ENCODE data around the gene GH2.

The GH2 gene

DNA sequence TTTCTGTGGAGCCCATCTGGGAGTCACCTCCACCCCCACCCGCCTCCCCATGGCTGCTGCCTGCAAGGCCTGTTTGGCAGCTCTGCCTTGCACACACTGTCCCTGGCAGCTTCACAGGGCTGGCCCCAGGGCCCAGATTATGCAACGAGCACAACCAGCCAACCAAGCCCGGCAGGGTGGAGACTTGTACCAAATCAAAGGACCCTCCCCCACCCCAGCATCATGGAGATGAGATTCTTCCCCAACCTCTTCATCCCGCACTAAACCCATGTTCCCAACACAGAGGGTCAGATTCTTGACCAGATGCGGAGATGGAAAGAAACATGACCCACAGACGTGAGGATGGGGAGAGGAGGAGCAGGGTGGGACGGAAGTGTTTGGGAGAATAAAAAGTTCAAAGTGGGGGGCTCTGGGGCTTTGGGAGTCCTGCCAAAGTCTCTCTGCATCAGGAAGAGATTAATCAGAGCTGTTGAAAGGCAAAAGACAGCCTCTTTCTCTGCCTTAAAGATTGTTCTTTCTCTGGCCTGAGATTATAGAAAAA, 43.0 kb downstream of the GH2 start:
- peak; percentile 79 for DNase-seq

DNA sequence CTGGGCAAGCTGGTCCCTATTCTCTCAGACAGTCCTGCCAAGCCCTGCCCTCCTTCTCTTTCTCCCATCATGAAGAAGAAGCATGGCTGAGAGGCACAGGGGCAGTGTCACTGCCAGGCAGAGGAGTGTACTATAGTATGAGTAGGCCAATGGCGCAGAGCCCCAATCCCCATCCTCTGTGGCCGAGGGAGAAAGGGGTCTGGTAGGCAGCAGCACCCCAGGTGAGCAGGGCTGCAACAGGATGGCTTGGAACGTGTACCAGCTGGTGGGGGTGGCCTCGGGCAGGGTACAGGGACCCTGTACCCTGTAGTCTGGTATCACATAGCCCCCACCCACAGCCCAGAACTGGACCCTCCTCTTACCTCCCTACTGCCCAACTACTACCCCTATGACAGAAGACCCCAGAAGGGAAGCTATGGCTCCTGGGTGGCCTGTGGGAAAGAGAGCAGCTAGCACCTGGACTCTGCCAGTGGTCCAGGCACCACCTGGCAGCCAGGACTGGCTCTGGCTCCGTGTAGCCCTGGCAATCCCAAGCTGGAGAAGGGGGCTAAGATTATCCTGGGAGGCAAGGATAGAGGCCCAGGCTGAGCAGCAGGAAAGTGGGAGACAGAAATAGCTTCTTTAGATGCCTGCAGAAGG, 43.7 kb downstream of the GH2 start:
- no peak for DNase-seq

DNA sequence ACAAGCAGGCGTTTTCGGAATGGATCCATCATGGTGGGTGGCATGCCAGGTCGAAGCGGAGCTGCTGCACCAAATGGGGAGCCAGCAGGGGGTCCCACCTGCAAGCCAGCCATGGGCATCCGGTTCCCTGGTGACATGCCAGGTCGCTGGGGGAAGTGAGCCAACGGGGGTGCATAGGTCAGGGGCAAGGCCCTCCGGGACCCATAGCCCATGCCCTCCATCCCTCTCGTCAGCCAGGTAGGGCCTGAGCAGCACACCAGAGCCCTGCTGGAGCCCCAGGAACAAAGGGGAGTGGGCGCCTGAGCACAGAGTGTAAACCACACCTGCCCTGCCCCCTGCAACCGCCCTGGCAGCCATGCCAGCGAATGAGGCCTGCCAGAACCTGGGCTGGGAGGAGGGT, 44.3 kb downstream of the GH2 start:
- no peak for DNase-seq

DNA sequence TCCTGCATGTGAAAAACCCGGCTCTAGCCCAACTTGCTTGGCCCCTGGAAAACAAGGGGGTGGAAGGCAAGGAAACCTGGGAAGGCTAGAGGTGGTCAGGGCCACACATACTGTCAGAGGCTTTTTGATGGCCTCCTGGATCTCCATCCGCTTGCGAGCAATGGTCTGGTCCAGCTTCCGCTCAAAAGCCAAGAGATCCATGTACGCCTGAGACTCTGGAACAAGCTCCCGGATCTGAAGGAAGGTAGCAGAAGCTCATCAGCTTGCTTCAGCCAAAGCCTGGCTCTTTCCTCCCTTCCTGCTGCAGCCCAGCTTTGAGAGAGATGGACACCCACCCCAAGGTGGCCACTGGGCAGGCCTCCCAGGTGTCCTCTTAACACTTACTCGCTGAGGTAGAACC, 44.9 kb downstream of the GH2 start:
- DNase-seq: no peak

DNA sequence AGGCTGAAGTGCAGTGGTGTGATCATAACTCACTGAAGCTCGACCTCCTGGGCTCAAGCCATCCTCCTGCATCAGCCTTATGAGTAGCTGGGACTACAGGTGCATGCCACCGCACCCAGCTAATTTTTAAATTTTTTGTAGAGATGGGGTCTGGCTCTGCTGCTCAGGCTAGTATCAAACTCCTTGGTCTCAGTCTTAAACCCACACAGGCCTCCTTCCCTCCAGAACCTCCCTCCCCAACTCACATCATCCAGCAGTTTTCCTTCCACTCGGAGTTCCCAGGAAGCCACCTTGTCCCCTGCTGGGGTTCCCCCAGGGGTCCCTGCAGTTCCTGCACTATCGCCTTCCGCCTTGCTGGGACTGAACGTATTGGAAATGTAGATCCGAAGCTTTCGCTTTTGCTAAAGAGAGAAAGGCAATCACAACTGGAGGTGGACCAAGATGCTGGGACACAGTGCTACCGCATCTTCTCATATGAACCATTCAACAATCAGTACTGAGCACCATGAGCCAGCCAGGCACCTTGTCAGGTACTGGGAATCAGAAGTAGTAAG, 46.5 kb downstream of the GH2 start:
- no peak for DNase-seq

DNA sequence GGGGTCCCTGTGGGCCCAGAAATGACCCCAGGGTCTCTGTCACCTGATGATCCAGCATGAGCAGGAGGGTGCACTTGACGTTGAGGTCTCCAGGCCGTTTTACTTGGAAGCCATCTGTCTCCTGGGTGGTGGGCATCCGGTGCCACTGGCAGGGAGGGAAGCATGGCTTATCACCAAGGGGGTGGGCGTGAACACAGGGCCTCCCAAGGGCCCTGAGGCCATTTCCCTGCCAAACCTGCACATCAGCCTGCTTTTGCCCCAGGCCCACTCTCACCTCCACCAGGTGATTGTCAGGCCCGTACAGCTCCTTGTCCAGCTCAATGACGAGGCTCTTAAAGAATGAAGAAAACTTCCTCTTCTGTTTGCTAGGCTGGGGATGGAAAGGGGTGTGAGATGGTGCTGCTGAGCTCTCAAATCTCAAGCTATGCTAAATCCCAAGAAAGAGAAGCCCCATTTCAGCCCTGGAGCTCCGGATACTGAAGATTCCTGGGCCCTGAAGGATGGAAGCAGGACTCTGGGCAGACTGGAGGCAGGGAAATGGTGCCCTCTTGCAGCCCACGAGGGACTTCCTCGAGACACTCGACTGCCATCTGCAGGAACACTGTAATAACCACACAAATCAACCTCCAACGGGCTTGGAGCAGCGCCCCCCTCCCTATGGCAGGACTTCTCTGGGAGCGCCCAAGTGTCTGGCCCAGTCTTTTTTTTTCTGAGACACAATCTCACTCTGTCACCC, 47.1 kb downstream of the GH2 start:
- DNase-seq: no peak

DNA sequence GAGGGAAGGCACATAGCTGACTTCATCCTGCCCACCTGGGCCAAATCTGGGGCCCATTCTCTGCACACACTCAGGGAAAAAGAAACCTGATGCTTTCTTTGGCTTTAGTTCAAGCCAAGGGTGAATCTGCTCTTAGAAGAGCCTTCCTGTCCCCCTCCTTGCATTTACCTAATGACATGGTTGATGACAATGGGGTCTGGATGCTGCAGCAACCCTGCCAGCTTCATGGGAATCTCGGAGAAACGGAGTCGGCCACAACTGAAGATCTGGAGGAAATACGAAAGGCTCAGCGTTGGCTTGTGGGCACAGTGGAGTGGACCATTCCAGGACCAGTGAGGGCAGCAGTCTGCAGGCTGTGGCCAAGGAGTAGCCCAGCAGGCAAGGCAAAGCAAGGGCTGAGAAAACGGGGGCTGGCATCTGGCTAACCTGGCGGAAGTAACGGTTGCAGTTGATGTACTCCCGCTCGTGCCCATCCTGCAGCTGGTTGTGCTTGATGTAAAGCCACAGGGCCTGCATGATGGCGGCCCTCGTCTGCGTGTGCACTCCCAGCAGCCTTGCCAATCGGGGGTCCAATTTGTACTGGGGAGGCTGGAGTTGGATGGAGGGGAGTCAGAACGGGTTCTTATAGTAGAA, 47.9 kb downstream of the GH2 start:
- DNase-seq: no peak

DNA sequence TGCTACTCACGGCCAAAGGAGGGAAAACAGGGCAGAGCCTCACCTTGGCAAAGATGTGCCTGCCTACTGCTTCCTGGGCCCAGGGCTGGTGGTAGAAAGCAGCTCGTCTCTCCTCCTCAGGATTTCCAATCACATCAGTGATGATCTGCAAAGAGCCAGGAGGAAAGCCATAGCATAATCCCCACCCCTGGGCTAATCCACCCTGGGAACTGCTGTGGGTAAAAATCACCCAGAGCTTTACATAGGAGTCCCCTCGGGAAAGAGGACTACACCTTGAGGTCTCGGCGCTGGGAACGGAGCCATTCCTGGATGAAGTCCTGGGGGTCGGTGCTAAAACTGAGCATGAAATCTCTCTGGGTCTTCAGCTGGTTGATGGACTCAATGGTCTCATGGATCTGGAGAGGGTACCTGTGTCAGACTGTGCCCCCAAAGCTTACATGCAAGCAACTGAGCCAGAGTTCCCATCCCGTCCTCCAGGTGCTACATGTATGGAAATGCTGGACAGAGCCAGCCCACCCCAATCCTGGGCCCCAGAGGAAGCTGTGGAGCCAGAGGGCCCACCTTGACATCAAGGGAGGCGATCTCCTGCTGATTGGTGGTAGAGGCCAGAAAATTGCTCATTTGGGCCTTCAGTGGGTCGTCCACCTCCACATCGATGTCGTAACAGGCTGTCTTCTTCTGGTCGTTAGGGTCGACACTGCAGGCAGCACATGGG, 48.6 kb downstream of the GH2 start:
- no peak for DNase-seq

DNA sequence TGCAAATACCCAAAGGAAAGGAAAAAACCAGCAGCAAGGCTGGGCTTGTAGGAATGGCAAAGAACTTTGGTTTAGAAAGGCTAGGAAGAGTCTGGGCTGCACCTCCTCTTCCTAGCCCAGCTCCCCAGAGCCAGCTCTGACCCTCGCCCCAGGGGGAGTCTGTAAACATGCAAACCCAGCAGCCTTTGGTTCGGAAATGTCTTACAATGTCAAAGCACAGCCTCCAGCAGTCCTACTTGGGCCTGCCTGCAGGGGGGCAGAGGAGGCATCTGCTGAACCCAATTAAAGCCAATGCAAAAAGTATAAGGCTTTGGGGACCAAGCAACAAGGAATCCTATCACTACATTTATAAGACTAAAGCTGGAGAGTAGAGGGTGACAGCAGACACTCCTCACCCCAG, 49.3 kb downstream of the GH2 start:
- DNase-seq: no peak

DNA sequence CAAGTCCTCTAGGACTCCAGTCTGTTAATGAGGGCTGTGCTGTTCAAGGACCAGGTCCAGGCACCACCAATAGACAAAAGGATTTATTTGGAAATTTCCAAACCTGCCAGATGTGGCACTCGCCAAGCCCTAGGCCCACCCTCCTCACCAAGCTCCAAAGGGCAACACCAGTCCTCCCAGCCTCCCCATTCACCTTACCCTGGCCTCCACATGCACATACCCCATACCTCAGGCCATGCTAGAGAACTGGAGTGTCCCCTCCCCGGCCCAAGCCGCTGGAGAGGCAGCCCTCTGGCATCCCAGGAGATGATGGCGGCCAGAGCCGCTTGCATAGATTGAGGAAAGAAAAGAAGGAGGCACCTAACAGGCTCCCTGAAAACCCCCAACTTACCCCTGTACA, 49.7 kb downstream of the GH2 start:
- DNase-seq: no peak

DNA sequence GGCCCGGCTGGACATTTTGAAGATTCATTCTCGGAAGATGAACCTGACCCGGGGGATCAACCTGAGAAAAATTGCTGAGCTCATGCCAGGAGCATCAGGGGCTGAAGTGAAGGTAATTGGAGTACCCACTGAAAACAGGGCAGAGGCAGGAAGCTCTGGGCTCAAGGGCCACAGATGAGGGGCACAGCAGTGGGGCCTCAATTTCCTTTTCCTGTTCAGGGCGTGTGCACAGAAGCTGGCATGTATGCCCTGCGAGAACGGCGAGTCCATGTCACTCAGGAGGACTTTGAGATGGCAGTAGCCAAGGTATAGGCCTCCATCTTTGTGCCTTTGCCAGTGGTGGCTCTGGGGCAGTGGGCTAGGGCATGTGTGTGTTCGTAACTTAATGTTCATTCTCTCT, 50.2 kb downstream of the GH2 start:
- no peak for DNase-seq

DNA sequence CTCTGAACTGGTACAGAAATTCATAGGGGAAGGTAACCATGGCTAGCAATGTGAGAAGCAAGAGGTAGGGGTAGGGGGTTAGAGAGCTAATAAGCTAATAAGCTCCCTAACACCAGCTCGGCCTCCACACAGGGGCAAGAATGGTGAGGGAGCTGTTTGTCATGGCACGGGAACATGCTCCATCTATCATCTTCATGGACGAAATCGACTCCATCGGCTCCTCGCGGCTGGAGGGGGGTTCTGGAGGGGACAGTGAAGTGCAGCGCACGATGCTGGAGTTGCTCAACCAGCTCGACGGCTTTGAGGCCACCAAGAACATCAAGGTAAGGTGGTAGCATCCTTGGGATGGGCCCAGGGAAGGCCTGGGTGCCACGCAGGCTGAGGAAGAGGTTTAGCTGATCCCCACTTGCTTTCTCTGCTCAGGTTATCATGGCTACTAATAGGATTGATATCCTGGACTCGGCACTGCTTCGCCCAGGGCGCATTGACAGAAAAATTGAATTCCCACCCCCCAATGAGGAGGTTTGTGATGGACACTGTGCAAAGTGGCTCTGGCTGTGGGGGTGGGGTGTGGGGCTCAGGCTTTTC, 50.7 kb downstream of the GH2 start:
- DNase-seq: no peak

DNA sequence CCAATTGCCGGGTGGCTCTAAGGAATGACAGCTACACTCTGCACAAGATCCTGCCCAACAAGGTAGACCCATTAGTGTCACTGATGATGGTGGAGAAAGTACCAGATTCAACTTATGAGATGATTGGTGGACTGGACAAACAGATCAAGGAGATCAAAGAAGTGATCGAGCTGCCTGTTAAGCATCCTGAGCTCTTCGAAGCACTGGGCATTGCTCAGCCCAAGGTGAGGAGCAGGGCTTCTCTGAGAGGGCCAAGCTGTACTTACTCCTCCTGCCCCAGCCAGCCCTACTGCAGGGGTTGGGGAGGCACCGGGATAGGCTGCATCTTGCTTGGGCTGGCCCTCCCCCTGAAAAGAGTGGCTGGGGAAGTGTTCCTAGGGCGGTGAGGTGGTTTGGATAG, 51.5 kb downstream of the GH2 start:
- DNase-seq: no peak

All from right forelimb (tissue), 1 donor.